HG03196 (cell line): ENCODE results near the gene IL27RA.
"Not testable (repeated sequence)": the region's sequence is repeated elsewhere in the genome, so short reads cannot be mapped to it uniquely, and the experiment has no call there.

Experiments
- ATAC-seq: cut with Tn5 transposase; IDR thresholded peaks from one replicate; pipeline ENCODE4 v1.9.1; 2021; ENCODE audit not compliant: unreplicated experiment

IL27RA gene

DNA sequence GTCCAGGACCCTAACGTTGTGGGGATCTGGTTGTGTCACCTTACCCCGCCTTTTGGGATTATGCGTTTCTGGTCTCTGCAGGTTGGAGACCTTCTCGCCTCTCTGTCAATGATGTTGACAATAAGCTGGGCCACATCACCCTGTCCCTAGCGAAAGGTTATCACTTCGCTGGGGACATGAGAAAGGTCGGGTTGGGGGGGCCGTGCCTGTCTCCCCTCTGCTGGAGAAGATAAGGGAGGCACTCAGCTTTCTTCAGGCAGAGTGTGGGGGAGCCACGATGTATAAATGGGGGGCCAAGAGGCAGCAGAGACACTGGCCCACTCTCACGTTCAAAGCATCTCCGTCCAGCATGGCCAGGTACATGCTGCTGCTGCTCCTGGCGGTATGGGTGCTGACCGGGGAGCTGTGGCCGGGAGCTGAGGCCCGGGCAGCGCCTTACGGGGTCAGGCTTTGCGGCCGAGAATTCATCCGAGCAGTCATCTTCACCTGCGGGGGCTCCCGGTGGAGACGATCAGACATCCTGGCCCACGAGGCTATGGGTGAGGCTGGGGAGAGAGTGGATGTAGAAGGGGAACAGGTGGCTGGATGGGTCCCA, 3.6 kb upstream of the IL27RA start, which contains the start of gene RLN3:
TSS of gene RLN3 (plus strand) at position 293 of the 595 bp plus-strand sequence. CDS start at position 350, 57 bp downstream.
- no peak for ATAC-seq

DNA sequence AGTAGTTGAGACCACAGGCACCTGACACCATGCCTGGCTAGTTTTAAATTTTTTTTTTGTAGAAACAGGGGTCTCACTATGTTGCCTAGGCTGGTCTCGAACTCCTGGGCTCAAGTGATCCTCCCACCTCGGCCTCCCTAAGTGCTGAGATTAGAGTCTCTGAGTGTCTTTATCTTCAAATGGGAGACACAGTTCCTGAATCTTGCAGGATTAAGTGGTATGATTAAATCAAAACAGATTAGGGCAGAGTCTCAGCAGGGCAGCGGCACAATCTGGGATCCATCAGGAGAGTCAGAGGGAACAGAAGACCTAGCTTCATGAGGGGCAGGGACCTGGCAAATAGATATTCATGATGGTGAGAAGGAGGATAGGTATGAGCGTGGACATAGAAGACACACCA, 2.7 kb upstream of the IL27RA start:
- ATAC-seq: no peak

DNA sequence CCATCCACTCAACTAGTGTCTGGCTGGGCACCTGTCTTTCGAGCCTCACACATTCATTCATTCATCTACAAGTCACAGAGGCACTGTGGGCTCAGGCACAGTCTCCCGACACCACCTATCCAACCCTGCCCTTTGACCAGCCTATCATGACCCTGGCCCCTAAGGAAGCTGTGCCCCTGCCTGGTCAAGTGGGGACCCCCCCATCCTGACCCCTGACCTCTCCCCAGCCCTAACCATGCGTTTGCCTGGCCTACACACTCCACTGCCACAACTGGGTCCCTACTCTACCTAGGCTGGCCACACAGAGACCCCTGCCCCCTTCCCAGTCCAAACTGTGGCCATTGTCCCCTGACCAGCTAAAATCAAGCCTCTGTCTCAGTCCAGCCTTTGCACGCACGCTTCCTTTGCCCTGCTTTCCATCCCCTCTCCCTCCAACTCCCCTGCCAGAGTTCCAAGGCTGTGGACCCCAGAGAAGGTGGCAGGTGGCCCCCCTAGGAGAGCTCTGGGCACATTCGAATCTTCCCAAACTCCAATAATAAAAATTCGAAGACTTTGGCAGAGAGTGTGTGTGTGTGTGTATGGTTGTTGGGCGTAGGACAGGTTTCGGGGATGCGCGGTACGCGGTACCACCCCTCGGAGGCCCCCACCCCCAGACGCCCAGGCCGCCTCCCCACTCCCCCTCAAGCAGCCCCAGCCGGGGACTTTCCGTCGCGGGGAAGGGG, 404 bp upstream of the IL27RA start:
- ATAC-seq: no peak

DNA sequence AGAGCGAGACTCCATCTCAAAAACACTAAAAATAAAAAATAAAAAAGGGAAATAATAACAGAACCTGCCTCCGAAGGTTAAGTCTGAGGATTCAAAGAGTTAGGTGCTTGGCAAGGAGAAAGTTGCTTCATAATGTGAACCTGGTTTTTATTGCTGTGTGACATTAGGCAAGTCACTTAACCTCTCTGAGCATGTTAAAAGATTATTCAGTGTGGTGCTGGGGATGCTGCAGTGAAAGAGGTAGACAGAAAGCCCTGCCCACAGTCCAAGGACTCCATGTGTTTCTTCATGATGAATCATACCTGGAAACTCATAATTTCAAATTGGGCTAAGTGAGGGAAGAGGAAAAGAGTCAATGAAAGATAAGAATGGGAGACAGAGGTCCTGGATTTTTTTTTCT, 2.4 kb downstream of the IL27RA start:
- ATAC-seq: no peak

DNA sequence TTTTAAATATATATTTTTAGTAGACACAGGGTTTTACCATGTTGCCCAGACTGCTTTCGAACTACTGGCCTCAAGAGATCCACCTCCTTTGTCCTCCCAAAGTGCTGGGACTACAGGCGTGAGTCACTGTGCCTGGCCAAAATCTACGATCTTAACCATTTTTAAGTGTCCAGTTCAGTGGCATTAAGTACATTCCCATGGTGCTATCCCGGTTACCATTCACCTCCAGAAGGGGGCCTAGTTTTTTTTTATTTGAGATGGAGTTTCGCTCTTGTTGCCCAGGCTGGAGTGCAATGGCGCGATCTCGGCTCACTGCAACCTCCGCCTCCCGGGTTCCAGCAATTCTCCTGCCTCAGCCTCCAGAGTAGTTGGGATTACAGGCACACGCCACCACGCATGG, 3.6 kb downstream of the IL27RA start:
- ATAC-seq: not testable (repeated sequence)

DNA sequence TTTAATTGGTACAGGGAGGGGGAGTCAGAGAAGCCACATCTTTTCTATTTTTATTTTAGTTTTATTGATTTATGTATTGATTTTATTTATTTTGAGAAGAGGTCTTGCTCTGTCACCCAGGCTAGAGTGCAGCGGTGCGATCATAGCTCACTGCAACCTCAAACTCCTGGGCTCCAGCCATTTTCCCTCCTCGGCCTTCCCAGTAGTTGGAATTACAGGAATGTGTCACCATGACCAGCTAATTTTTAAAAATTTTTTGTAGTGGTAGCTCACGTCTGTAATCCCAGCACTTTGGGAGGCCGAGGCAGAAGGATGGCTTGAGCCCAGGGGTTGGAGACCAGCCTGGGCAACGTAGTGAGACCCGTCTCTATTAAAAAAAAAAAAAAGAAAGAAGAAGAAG, 4.1 kb downstream of the IL27RA start:
- no peak for ATAC-seq

DNA sequence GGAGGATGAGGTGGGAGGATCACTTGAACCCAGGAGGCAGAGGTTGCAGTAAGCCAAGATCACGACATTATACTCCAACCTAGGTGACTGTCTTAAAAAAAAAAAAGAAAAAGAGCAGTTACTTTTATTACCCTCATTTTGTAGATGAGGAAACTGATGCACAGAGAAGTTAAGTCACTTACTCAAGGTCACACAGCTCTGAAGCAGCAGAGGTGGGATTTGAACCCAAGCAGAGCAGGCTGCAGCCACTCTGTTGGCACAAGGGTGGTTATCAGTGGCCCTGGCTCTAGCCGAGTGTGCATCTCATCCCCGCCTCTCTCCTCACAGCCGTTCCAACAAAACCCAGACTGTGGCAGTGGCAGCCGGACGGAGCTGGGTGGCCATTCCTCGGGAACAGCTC, 7.6 kb downstream of the IL27RA start:
- ATAC-seq: no peak

DNA sequence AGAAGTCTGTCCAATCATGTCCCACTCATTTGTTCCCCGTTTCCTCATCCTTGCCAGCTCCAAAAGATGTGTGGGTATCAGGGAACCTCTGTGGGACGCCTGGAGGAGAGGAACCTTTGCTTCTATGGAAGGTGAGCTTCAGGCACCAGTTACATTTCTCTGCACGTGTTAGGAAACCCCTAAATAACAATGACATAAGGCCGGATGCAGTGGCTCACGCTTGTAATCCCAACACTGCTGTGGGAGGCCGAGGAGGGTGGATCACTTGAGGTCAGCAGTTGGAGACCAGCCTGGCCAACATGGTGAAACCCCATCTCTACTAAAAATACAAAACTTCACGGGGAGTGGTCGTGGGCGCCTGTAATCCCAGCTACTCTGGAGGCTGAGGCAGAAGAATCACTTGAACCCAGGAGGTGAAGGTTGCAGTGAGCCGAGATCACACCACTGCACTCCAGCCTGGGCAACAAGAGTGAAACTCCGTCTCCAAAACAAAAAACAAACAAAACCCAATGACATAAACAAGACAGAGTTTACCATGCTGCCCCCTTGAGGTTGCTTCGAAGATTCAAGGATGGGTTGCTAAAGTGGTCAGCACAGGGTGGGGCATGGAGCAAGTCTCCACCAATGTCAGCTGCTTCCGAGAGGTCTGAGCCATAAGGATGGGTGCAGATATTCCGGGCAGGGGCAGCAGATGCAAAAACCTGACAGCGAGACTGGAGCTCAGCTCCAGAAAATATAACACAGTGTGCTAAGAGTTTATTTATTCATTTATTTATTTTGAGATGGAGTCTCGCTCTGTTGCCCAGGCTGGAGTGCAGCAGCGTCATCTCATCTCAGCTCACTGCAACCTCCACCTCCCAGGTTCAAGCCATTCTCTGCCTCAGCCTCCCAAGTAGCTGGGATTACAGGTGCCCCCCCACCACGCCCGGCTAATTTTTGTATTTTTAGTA, 11.4 kb downstream of the IL27RA start:
- not testable (repeated sequence) for ATAC-seq

DNA sequence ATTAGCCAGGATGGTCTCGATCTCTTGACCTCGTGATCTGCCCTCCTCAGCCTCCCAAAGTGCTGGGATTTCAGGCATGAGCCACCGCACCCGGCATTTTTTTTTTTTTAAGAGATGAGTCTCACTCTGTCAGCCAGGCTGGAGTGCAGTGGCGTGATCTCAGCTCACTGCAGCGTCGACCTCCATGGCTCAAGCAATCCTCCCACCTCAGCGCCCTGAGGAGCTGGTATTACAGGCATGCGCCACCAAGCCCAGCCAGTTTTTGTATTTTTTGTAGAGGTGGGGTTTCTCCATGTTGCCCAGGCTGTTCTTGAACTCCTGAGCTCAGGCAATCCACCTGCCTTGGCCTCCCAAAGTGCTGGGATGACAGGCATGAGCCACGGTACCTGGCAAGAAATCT, 16.3 kb downstream of the IL27RA start:
- ATAC-seq: not testable (repeated sequence)

DNA sequence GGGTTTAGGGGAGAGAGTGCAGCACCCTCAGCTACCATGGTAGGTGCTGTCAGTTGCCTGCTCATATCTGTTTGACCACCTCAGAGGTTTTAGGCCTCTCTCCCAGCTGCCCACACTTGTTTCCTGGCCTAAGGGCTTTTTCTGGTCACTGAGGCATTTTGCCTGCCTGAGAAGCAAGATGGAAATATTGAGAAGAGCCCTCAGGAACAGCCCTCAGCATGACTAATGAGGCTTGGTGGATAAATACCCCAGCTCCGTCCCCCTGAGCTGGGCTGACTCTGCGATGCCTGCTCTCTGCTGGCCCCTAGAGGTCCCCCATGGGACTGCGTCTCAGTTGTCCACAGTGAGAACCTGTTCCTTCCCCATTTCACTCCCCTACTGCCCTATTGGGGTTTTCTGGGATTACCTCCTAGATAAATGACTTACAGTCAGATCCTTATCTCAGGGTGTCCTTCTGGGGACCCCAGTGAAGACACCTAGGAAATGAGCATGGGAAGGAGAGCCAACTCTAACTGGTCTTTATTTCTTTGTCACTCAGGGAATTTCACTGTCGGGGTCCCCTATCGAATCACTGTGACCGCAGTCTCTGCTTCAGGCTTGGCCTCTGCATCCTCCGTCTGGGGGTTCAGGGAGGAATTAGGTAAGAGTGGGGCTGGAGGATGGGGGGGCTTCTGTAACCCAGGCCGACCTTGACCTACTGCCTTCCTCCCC, 17.0 kb downstream of the IL27RA start:
- ATAC-seq: no peak

DNA sequence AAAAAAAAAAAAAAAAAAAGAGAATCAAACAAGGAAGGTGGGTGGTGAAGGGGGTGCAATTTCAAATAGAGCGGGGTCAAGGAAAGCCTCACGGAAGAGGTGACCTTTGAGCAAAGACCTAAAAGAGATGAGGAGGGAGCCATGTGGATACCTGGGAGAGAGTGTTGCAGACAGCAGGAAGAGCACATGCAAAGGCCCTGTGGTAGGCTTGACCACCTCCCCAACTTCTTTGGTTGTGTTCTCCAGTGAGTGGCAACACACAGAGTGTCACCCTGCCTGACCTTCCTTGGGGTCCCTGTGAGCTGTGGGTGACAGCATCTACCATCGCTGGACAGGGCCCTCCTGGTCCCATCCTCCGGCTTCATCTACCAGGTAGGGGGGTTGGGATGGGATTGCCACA, 18.9 kb downstream of the IL27RA start:
- ATAC-seq: no peak

DNA sequence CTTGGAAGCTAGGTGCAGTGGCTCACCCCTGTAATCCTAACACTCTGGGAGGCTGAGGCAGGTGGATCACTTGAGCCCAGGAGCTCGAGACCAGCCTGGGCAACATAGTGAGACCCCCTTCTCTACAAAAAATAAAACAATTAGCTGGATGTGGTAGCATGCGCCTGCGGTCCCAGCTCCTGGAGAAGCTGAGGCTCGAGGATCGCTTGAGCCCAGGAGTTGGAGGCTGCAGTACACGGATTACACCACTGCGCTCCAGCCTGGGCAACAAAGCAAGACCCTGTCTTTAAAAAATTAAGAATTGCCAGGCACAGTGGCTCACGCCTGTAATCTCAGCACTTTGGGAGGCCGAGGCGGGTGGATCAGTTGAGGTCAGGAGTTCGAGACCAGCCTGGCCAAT, 19.4 kb downstream of the IL27RA start:
- not testable (repeated sequence) for ATAC-seq

DNA sequence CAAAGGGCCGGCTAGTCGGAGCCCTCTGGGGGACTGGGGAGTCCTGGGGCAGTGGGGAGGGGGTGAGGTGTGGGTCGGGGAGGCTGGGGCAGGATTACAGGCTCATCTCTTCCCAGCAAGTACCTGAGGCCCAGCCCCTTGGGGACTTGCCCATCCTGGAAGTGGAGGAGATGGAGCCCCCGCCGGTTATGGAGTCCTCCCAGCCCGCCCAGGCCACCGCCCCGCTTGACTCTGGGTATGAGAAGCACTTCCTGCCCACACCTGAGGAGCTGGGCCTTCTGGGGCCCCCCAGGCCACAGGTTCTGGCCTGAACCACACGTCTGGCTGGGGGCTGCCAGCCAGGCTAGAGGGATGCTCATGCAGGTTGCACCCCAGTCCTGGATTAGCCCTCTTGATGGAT, 20.4 kb downstream of the IL27RA start:
- no peak for ATAC-seq

DNA sequence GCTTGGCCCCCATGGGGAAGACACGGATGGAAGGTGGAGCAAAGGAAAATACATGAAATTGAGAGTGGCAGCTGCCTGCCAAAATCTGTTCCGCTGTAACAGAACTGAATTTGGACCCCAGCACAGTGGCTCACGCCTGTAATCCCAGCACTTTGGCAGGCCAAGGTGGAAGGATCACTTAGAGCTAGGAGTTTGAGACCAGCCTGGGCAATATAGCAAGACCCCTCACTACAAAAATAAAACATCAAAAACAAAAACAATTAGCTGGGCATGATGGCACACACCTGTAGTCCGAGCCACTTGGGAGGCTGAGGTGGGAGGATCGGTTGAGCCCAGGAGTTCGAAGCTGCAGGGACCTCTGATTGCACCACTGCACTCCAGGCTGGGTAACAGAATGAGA, 20.9 kb downstream of the IL27RA start:
- no peak for ATAC-seq

DNA sequence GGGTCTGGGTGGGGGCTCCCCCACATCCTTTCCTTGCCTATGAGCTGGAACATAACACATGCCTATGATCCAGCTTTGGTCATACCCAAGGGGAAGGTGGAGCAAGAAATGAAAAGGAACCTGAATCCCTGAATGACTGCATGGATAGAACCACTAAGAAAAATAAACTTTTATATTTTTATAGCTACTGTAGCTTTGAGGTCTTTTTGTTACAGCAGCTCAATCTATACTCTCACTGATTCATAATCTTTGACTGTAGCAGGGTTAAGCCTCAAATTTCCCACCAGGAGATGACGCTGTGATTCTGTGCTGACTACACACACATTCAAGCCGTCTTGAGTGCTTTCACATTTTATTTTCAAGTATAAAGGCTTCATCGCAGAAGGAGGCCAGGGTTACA, 21.5 kb downstream of the IL27RA start:
- ATAC-seq: no peak

DNA sequence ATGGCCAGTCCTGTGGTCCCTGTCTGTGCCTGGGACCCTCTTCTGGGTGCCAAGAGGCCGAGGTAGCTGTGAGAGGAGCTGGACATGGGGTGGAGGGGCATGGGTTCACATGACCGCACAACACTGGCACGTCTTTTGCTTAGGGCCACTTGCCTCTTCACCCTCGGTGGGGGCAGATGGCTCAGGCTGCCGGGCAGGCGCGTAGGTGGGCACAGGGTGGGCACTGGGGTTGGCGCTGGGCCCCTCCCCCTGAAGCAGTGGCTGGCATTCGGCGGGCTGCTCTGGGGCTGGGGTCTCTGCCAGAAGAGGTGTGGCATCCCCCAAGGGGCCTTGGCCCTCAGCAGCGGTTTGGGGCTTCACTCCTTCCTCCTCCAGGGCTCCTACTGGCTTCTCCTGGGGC, 21.9 kb downstream of the IL27RA start:
- ATAC-seq: no peak

DNA sequence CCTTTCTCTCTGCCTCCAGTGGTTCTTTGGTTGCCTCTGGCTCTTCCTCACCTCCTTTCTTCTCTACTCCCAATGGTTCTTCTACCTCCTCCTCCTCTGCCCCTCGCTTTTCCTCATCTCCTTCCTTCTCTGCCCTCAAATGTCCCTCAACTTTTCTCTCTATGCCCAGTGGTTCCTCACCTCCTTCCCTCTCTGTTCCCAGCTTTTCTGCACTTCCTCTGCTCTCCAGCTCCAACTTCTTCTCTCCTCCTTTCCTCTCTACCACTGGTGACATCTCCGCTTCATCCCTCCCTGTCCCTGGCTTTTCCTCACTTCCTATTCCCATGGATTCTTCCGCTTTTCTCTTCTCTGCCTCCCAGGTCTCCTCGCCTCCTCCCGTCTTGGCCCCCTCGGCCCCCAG, 22.5 kb downstream of the IL27RA start:
- ATAC-seq: no peak

DNA sequence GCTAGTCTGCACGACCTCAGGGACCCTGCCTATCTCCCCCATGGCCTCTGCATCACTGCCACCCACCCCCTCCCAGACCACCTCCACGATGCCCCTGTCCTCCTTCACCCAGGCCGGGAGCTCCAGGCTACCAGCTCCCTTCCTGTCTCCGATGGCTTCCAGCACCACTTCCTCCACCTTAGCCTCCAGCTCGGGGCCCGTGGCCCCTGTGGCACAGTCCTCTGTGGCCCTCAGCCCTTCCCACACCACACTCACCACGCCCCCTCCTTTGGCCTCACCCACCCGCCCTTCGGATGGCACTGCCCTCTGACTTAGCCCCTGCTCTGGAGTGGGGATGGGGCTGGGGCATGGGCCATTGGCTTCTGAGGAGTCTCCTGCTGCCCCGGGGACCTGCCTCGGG, 23.2 kb downstream of the IL27RA start:
- ATAC-seq: no peak

DNA sequence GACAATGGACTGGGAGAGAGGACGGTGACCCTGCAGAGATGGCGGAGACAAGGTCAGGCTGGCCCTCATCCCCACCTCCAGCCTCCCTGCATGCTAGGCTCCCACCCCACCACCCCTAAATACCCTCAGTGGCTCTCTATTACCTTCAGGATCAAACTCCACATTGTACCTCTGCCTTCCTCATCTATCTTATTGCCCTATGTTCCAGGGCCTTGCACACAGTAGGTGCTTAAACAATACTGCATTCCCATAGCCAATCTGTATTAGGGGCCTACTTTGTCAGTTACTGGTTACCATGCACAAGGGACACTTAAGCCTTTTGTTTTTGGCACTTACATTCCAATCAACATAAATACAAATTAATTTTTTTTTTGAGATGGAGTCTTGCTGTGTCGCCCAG, 23.8 kb downstream of the IL27RA start:
- ATAC-seq: no peak

DNA sequence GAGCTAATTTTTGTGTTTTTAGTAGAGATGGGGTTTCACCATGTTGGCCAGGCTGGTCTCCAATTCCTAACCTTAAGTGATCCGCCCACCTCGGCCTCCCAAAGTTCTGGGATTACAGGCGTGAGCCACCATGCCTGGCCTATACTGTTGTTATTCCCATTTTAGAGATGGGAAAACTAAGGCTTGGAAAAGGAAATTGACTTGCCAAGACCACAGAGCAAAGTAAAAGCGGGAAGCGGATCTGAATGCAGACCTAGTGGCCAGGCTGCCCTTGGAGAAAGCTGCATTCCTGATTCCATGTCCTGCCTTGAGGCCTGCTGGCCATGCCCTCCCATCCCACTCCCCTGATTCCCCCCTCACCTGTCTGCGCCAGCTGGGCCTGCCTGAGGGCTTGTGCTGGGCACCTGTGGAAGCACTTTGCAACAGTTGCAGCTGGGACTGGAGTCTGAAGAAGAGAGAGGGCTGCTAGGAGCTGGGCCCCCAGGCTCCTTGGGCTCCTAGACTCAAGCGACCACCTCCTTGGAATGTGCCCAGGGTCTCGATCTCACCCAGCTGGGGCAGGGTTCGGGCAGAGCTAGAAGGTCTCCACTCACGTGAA, 24.6 kb downstream of the IL27RA start:
- ATAC-seq: no peak
